ENCODE data around the gene OR8U1. TPM values are rescaled to one million over a fixed set of nuclear protein-coding genes. Genes with fewer than 3 reads are reported as not detected.

OR8U1 gene
- total and polyA plus RNA-seq, 4 donors: not detected

GRCh38 chr11:56340289-56340688 is 35.1 kb upstream of the OR8U1 start:
- H3K9me3 ChIP-seq (ENCODE audit: control insufficient read depth in 4 of 4, insufficient read depth in 3 of 4, low read length in 3 of 4): peaks cover 0 to 5% (median 3%) of the 10 kb centered on the region in 4 donors
- DNase-seq: no peak
- no peak for ATAC-seq (ENCODE audit: insufficient read depth, low FRiP score)
- H3K4me3 ChIP-seq: no peak overlapping the region
- H3K4me1 ChIP-seq (ENCODE audit: control insufficient read depth in 5 of 5, insufficient read depth in 5 of 5, low read length in 5 of 5): no peaks in the 10 kb centered on the region
- H3K9ac ChIP-seq (ENCODE audit: insufficient read depth in 1 of 2, low read length in 2 of 2): no peak overlapping the region
- no peaks in the 10 kb centered on the region for H3K36me3 ChIP-seq (ENCODE audit: control insufficient read depth in 4 of 4, insufficient read depth in 4 of 4, low read length in 4 of 4)
- H3K27me3 ChIP-seq (ENCODE audit: control insufficient read depth in 3 of 3, insufficient read depth in 3 of 3, low read length in 2 of 3): no peaks in the 10 kb centered on the region
- no peak for TF ChIP-seq CTCF (IDR thresholded peaks at IDR 0.05; ENCODE audit: control extremely low read depth, extremely low read depth)
- H3K27ac ChIP-seq (ENCODE audit: low read depth in 1 of 2, low read length in 1 of 2): no peak overlapping the region

DNA sequence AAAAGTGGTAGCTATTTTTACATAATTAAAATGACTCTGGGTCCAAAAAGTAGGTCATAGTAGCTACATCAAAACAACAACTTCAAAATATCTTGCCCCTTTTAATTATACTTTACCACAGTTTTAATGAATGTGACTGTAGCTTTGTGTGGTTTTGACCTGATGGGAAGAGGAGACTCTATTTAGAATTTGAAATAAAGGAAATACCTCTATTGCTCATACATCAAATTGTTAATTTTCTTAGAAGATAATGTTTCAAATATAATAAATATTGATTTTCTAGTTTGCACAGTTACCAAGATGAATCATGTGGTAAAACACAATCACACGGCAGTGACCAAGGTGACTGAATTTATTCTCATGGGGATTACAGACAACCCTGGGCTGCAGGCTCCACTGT is 29.7 kb upstream of the OR8U1 start, which contains the start of gene OR8K1:
TSS of gene OR8K1 (plus strand) at position 301 of the 400 bp plus-strand sequence. CDS start at position 301, 0 bp downstream.
- H3K36me3 ChIP-seq (ENCODE audit: control insufficient read depth in 4 of 4, insufficient read depth in 4 of 4, low read length in 4 of 4): no peaks in the 10 kb centered on the region
- no peaks in the 10 kb centered on the region for H3K9me3 ChIP-seq (ENCODE audit: control insufficient read depth in 4 of 4, insufficient read depth in 3 of 4, low read length in 3 of 4)
- no peaks in the 10 kb centered on the region for H3K27me3 ChIP-seq (ENCODE audit: control insufficient read depth in 3 of 3, insufficient read depth in 3 of 3, low read length in 2 of 3)
- no peak for TF ChIP-seq CTCF (IDR thresholded peaks at IDR 0.05; ENCODE audit: control extremely low read depth, extremely low read depth)
- H3K4me1 ChIP-seq (ENCODE audit: control insufficient read depth in 5 of 5, insufficient read depth in 5 of 5, low read length in 5 of 5): no peaks in the 10 kb centered on the region
- H3K27ac ChIP-seq (ENCODE audit: low read depth in 1 of 2, low read length in 1 of 2): no peak within 1 kb of the TSS
- WGBS, 2 donors: 90 to 100% methylated on average over 1 of the region's 1 CpG
- ATAC-seq (ENCODE audit: insufficient read depth, low FRiP score) (no peak), DNase-seq (no peak)
- H3K4me3 ChIP-seq: no peak within 1 kb of the TSS
- no peak within 1 kb of the TSS for H3K9ac ChIP-seq (ENCODE audit: insufficient read depth in 1 of 2, low read length in 2 of 2)

DNA sequence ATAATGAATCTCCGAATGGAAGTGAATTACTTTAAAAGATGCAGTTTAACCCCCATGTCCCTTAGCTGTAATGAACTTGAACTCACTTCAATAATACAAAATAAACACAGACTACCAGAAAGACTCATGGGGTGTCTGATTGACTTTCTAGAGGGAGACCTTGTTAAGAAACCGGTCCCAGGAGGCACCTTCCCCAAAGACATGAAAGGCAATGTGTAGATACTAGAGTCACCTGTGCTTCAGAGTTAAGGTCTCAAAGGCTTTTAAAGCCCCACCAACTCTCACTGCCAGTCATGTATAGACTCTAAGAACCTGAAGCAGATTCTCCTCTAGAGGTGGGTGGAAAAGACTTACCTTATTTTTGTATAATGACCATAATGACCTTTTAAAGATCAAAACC is 21.4 kb upstream of the OR8U1 start, which contains the start of gene OR8J1:
TSS of gene OR8J1 (plus strand) at position 301 of the 400 bp plus-strand sequence. CDS start 5,956 bp downstream, outside the sequence.
- 68 to 89% methylated on average over 2 of the region's 2 CpGs for WGBS, 2 donors
- no peaks in the 10 kb centered on the region for H3K36me3 ChIP-seq (ENCODE audit: control insufficient read depth in 4 of 4, insufficient read depth in 4 of 4, low read length in 4 of 4)

More for the DNA sequence above, 21.4 kb upstream of the OR8U1 start, which contains the start of gene OR8J1:
- no peak within 1 kb of the TSS for H3K9ac ChIP-seq (ENCODE audit: insufficient read depth in 1 of 2, low read length in 2 of 2)
- H3K9me3 ChIP-seq (ENCODE audit: control insufficient read depth in 4 of 4, insufficient read depth in 3 of 4, low read length in 3 of 4): no peaks in the 10 kb centered on the region
- TF ChIP-seq CTCF (IDR thresholded peaks at IDR 0.05; ENCODE audit: control extremely low read depth, extremely low read depth): no peak
- ATAC-seq (ENCODE audit: insufficient read depth, low FRiP score) (no peak), DNase-seq (no peak)
- no peaks in the 10 kb centered on the region for H3K27me3 ChIP-seq (ENCODE audit: control insufficient read depth in 3 of 3, insufficient read depth in 3 of 3, low read length in 2 of 3)
- H3K4me3 ChIP-seq: no peak within 1 kb of the TSS
- H3K4me1 ChIP-seq (ENCODE audit: control insufficient read depth in 5 of 5, insufficient read depth in 5 of 5, low read length in 5 of 5): no peaks in the 10 kb centered on the region
- H3K27ac ChIP-seq (ENCODE audit: low read depth in 1 of 2, low read length in 1 of 2): no peak within 1 kb of the TSS
